ENCODE measurements around the gene TGM5.

The TGM5 gene

GRCh38 chr15:43250785-43251184 is 15.9 kb downstream of the TGM5 start:
- in situ Hi-C loops (cut with HindIII; ENCODE audit: low sequenced_read_pairs) = loop anchor here (5.0 kb wide), 1 partner anchor 43 kb away; no protein-coding TSS in a partner anchor
- no peak for TF ChIP-seq CTCF (IDR thresholded peaks at IDR 0.05; ENCODE audit: low read depth, low read length, missing control alignments)
- no peak for DNase-seq (ENCODE audit: low read depth)
- no peak overlapping the region for H3K4me3 ChIP-seq (ENCODE audit: low read depth, low read length)

- no peak overlapping the region for H3K4me3 ChIP-seq (ENCODE audit: low read depth, low read length)
- in situ Hi-C loops (cut with HindIII; ENCODE audit: low sequenced_read_pairs) = loop anchor here (5.0 kb wide), 2 partner anchors 42 to 53 kb away; partner anchors contain the start of gene TGM7
- no peak for TF ChIP-seq CTCF (IDR thresholded peaks at IDR 0.05; ENCODE audit: low read depth, low read length, missing control alignments)
- peak; percentile 87 for DNase-seq (ENCODE audit: low read depth)
Measured at GRCh38 chr15:43249699-43250203, 17.0 kb downstream of the TGM5 start.

GRCh38 chr15:43249236-43249635 is 17.5 kb downstream of the TGM5 start:
- in situ Hi-C loops (cut with HindIII; ENCODE audit: low sequenced_read_pairs) = loop anchor here (5.0 kb wide), 1 partner anchor 53 kb away; the partner anchor contains the start of gene TGM7
- no peak for TF ChIP-seq CTCF (IDR thresholded peaks at IDR 0.05; ENCODE audit: low read depth, low read length, missing control alignments)
- no peak for DNase-seq (ENCODE audit: low read depth)
- no peak overlapping the region for H3K4me3 ChIP-seq (ENCODE audit: low read depth, low read length)

GRCh38 chr15:43246261-43246774 is 20.4 kb downstream of the TGM5 start:
- no peak for TF ChIP-seq CTCF (IDR thresholded peaks at IDR 0.05; ENCODE audit: low read depth, low read length, missing control alignments)
- in situ Hi-C loops (cut with HindIII; ENCODE audit: low sequenced_read_pairs) = loop anchor here (5.0 kb wide), 1 partner anchor 56 kb away; the partner anchor contains the start of gene TGM7
- H3K4me3 ChIP-seq (ENCODE audit: low read depth, low read length) = no peak overlapping the region
- no peak for DNase-seq (ENCODE audit: low read depth)

GRCh38 chr15:43244092-43244491 is 22.6 kb downstream of the TGM5 start:
- no peak for DNase-seq (ENCODE audit: low read depth)
- no peak for TF ChIP-seq CTCF (IDR thresholded peaks at IDR 0.05; ENCODE audit: low read depth, low read length, missing control alignments)
- in situ Hi-C loops (cut with HindIII; ENCODE audit: low sequenced_read_pairs) = no loop called here
- no peak overlapping the region for H3K4me3 ChIP-seq (ENCODE audit: low read depth, low read length)

GRCh38 chr15:43243020-43243645 is 23.6 kb downstream of the TGM5 start:
- in situ Hi-C loops (cut with HindIII; ENCODE audit: low sequenced_read_pairs) = no loop called here
- DNase-seq (ENCODE audit: low read depth) = no peak
- no peak overlapping the region for H3K4me3 ChIP-seq (ENCODE audit: low read depth, low read length)
- TF ChIP-seq CTCF (IDR thresholded peaks at IDR 0.05; ENCODE audit: low read depth, low read length, missing control alignments) = no peak
